GM21515 (cell line): ENCODE data around the gene SLC8A3.
"Not testable (repeated sequence)": the region's sequence is repeated elsewhere in the genome, so short reads cannot be mapped to it uniquely, and the experiment has no call there.

ENCODE experiments used
- ATAC-seq: cut with Tn5 transposase; IDR thresholded peaks from one replicate; pipeline ENCODE4 v1.9.1; 2021; ENCODE audit not compliant: unreplicated experiment

Gene SLC8A3, protein sequence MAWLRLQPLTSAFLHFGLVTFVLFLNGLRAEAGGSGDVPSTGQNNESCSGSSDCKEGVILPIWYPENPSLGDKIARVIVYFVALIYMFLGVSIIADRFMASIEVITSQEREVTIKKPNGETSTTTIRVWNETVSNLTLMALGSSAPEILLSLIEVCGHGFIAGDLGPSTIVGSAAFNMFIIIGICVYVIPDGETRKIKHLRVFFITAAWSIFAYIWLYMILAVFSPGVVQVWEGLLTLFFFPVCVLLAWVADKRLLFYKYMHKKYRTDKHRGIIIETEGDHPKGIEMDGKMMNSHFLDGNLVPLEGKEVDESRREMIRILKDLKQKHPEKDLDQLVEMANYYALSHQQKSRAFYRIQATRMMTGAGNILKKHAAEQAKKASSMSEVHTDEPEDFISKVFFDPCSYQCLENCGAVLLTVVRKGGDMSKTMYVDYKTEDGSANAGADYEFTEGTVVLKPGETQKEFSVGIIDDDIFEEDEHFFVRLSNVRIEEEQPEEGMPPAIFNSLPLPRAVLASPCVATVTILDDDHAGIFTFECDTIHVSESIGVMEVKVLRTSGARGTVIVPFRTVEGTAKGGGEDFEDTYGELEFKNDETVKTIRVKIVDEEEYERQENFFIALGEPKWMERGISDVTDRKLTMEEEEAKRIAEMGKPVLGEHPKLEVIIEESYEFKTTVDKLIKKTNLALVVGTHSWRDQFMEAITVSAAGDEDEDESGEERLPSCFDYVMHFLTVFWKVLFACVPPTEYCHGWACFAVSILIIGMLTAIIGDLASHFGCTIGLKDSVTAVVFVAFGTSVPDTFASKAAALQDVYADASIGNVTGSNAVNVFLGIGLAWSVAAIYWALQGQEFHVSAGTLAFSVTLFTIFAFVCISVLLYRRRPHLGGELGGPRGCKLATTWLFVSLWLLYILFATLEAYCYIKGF

DNA sequence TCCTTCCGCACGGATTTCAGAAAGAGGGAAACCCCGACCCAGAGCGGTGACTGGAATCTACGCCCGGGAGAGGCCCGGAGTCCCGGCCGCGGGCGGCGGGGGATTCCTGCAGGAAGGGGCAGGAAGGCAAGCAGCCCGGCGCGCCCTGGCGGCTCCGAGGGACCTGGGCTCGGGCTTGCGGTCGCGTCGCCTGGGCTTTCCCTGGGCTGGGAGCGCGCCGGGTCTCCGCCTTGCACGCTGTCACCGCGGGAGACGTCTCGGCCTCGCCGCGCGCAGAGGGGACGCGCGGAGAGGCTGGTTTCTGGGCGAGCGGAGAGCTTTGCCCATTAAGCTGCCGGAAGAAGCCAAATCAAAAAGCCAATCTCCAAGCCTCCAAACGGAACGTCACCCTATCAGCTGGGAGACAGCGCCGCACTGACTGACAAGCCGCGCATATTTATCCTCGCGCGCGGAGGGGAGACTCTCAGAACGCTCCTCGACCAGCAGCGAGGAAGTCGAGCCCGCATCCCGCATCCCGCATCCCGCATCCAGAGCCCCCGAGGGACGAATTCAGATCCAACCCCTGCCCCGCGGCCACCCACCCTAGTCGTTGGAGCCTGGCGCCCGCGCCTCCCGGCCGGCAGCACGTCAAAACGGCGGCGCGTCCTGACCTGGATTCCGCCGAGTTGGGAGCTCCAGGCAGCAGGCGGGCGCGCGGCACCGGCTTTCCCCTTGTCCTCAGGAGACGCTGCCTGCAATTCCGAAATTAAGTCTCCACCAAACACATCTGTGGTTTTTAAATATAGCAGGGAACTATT, at the start of gene SLC8A3:
Gene SLC8A3, minus strand, starts transcription at position 293 of the 797 bp plus-strand sequence. CDS start 20,529 bp downstream, outside the sequence.
- no peak for ATAC-seq

DNA sequence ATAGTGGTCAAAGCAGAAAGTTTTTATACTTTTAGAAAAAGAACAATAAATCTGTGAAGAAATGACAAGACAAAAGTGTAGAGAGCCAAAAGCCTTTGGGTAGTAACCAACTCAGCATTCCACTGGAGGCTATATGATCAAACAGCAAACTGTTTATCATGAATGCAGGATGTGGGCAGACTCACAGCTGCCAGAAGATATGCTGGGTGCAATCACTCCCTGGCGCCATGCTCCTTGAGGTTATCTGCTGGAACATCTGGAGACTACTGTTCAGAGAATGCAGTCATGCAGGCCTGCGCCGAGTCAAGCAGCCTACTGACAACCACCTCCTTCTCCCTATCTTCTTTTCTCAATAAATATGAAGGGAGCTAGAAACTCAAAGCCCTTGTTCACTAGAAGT, 49.0 kb upstream of the SLC8A3 start:
- no peak for ATAC-seq

DNA sequence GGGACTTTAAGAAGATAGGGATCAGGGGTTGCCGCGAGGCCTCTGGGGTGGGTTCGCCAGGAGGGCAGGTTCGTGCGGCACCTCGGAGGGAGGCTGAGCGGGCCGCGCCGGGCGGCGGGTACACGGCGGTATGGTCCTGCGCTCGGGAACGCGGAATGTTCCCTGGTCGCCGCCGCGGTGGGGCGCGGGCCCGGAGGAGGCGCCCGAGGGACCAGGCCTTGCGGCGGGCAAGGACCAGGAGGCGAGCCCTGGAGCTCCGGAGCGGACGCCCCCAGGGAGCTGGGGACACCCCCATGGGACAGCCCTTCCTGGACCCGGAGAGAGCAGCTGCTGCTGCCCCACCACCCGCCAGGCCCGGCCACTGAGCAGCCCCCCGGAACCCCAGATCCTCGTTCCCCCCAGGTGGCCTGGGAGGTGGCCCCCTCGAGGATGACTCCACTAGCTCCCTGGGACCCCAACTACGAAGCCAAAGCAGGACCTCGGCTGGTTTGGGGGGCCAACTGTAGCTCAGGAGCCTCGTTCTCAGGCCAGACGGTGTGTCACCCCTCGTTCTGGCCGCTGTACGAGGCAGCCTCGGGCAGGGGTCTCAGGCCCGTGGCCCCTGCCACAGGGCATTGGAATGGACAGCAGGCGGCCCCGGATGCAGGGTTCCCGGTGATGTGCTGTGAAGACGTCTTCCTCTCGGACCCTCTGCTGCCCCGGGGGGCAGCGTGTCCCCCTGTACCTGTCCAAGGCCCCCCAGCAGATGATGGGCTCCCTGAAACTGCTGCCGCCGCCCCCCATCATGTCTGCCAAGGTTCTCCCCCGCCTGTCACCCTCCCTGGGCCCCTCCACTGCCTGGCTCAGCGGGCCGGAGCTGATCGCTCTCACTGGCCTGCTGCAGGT, 45.6 kb upstream of the SLC8A3 start:
- ATAC-seq, result no peak

DNA sequence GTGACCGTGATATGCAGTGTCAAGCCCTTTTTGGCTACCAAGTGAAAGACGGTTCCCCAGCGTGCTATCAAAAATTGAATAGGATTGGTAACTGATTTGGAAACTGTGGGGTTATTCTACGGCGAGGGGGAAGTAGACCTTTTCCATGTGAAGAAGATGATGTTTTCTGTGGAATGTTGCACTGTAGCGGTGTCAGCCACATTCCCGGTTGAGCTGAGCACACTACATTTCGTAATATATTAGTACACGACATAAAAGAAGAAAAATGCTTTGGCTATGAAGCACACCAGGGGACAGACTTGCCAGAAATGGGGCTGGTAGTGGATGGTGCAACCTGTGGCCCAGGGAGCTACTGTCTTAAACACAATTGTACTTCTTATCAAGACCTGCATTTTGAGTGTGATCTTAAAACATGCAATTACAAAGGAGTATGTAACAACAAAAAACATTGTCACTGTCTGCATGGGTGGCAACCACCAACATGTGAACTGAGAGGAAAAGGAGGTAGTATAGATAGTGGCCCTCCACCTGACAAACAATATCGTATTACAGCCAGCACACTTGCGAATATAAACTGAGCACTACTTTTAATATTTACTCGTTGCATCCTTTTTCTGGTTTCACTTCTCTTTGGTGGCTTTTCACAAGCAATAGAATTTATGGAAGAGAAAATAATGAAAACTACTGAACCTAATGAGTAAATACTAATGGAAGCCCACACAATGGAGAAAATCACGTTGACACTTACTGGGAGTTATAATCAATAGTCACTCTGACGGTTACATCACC, 43.2 kb upstream of the SLC8A3 start:
- not testable (repeated sequence) for ATAC-seq

DNA sequence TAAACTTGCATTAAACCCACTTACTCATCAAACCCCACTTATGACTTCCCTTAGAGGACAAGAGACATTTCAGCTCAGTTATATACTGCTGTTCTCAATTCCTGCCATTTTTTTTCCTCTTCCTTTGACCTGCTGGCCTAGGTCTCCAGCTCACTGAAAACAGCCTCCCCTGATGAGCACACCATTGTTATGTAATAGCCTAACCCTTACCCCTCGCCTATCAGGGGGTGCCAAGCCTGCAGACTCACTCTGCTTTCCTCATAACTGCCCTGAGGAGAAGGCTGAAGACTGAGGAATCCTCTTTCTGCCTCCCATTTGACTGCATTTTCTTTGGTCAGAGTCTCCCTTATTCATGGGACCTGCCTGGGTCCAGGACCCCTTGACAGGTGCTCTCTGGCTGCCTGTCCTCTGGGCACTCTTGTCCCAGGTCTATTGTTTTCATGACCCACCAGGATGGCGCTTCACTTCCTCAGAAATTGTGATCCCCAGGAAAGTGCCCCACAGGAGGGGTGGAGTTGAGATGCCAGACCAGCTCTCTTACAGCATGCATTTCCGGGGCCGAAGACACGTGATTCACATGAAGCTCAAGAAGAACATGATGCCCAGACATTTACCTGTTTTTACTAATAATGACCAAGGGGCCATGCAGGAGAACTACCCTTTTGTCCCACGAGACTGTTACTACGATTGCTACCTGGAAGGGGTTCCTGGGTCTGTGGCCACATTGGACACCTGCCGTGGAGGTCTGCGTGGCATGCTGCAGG, 41.3 kb upstream of the SLC8A3 start:
- not testable (repeated sequence) for ATAC-seq

- ATAC-seq, result no peak
Observed at GRCh38 chr14:70213721-70214282, 25.1 kb upstream of the SLC8A3 start.

- no peak for ATAC-seq
Observed at GRCh38 chr14:70212752-70213151, 24.0 kb upstream of the SLC8A3 start.

DNA sequence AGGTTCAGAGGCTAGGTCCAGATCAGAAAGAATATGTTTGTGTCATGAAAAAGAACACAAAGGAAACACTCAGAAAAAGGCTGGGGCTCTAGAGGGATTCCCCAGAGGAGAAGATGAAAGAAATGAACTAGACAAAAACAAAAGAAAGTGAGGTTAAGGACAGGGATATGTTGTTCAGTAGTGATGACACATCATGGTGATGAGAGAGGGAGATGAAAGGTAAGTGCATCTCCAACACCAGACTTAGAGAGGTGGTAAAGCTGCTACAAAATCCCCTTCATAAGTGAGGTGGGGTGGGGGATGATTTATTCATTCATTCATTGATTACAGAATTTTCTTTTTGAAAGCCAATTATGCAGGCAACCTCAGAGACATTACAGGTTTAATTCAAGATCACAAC, 19.6 kb upstream of the SLC8A3 start:
- no peak for ATAC-seq

DNA sequence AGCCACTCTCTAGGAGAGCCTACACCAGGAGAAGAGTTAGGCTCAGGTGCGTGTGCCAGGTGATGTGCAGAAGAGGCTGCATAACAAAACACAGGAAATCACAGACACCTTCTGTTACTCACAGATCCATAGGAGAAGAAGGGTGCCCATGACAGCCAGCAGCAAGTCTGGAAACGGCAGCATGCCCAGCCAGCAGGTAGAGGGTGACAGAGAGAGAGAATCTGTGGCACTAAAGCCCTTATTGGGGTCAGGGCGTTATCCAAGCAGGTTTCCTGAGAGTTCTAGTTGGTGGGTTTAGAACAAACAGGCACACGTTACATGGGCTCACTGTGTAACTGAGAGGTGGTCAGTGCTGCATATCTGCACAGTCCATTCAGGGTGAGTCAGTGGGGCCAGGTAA, 14.9 kb upstream of the SLC8A3 start:
- no peak for ATAC-seq

DNA sequence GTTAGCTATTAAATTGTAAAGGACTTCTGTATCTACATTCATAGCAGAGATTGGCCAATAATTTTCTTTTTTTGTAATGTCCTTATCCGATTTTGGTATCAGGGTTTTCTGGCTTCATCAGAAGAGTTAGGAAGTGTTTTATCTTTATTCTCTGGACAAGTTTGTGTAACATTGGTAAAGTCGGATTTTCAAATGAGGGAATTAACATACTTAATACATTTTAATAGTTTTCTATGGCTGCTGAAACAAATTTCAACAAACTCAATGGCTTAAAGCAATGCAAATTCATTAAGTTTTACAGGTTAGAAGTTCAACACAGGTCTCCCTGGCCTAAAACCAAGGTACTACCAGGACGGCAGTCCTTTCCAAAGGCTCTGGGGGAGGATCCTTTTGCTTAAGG, 13.2 kb upstream of the SLC8A3 start:
- no peak for ATAC-seq

DNA sequence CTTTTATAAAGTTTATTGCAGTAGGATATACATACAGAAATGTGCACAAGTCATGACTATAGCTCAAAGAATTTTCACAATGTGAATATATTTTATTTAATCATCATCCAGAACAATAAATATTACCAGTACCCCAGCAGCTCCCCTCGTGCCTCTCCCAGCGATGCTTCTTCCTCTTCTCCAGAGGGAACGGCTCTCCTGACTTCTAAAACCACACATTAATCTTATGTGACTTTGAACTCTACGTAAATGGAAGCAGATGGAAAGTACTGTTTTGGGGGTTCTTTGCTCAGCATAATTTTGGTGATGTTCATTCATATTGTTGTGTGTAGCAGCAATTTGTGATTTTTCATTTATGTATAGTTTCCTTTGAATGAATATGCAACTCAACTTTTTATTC, 4.6 kb upstream of the SLC8A3 start:
- ATAC-seq, result no peak

DNA sequence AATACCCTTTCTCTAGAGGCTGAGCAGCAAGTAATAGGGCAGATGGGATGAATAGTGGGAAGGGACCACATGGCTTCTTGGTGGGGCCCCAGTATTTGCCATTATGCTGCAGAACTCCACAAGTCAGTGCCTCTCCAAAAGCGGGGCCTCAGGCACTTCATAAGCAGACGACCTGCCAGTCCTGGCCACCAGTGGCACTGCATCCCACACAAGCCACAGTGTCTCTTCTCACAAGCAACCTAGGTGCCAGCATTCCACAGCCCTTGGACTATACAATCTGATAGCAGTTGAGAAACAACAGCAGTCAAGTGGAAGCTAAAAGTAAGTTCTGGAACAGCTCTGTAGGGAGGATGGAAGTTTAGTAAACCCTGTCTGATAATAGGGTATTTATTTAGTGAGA, 4.2 kb upstream of the SLC8A3 start:
- no peak for ATAC-seq

DNA sequence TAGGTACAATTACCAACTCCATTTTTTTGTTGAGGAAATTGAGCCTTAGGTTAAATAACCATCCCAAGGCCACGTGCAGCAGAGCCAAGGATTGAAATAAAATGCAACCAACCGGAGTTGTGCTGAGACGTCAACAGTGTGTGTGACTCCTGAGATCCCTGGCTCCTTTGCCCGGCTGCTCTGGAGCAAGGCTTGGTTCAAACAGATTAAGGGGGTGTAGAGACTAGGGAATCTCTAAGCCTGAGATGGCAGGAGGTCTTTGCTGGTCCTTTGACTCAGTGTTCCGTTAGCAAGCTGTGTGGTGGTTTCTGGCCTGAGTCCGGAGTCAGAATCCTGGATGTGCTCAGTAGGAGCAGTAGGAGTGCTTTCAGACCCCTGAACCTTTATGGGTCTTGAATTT, 1.4 kb upstream of the SLC8A3 start:
- ATAC-seq, result no peak

DNA sequence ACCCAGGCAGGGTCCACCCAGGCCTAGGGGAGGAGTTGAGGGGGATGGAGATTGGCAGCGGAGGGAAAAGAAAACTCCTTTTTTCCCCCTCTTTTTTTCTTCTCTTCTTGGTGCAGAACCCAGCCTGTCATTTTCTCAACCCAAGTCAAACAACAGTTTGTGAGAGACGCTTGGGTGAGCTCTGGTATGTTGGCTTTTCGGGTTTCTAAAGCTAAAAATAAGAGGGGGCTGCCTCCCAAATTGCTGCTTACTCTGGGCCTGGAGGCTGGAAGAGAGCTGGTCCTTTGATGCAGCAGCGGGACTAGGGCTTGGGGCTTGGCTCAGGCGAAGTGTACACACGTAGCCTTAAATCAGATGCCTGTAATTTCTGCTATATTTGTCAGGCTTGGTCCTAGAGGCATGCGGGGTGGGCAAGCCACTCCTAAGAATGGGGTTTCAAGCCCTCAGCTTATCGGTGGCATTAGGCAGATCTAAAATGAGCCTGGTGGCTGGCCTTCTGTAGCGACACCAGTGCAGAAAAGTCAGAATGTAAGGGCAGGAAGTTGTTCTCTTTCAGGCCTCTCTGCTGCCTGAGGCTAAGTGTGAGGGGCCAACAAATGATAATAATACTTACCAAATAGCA, 816 bp upstream of the SLC8A3 start:
- no peak for ATAC-seq

- no peak for ATAC-seq
Observed at GRCh38 chr14:70188322-70188658, 461 bp downstream of the SLC8A3 start.

GRCh38 chr14:70186900-70187451, 1.8 kb downstream of the SLC8A3 start:
- no peak for ATAC-seq

DNA sequence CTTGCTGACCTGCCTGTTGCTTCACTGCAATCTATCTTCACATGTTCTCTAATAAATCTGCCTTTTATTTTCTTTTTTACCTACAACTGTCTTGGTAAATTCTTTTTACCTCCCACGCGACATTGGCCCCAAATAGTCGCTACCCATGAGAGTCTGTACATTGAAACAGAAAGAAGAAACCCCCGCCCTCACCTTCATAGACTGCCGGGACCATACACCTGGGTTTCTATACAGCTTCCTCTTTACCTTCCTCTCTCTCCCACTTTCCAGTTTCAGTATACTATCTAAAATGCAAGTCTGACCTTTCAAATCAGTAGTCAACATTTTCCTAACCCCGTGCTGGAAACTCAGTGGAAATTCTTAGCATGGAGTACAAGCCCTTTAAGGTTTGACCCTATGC, 4.8 kb downstream of the SLC8A3 start:
- ATAC-seq, result peak; percentile 58

GRCh38 chr14:70181276-70181675, 7.5 kb downstream of the SLC8A3 start:
- no peak for ATAC-seq
